Measurements from ENCODE around the gene LIG3.
A peak's percentile ranks its signal among the peaks of the same experiment; 100 is the strongest.
"Not testable (repeated sequence)": the region's sequence is repeated elsewhere in the genome, so short reads cannot be mapped to it uniquely, and the experiment has no call there.

LIG3 gene

DNA sequence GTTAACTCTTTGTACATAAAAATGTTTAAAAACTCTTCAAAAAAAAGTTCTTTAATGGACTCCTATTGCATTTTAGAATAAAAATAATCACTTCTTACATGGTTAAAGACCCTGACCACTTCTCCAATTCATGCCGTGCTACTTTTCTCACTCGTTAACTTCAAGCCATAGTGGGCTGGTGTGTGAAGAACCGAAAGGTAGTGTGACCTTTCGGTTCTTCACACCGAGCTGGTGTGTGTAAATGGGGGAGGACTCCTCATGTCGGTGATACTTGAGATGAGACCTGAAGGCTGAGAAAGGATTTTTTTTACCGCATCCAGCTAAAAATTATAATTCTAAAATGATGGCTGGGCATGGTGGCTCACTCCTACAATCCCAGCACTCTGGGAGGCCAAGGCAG, 61.1 kb downstream of the LIG3 start:
- no peak for DNase-seq (ENCODE audit: low read depth)

DNA sequence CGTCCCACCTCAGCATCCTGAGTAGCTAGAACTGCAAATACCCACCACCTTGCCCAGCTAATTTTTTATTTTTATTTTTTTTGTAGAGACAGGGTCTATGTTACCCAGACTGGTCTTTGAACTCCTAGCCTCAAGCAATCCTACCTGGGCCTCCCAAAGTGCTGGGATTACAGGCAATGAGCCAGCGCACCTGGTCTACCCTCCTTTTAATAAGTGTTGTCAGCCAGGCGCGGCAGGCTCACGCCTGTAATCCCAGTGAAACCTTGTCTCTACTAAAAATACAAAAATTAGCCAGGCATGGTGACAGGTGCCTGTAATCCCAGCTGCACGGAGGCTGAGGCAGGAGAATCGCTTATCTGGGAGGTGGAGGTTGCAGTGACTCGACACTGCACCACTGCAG, 63.9 kb downstream of the LIG3 start:
- DNase-seq (ENCODE audit: low read depth) = no peak

DNA sequence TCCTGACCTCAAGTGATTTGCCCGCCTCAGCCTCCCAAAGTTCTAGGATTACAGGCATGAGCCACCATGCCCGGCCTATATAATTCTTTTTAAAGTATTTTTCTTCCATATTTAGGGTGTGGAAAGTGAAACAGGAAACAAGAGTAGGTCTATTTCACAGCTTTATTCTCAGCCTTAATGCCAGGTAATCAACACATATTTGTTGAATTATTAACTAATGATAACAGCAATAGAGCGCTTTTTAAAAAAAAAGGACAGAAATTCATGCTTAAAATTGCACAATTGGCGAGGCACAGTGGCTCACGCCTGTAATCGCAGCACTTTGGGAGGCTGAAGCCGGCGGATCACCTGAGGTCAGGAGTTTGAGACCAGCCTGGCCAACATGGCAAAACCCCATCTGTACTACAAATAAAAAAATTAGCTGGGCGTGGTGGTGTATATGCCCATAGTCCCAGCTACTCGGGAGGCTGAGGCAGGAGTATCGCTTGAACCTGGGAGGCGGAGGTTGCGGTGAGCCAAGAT, 65.2 kb downstream of the LIG3 start:
- DNase-seq (ENCODE audit: low read depth) = not testable (repeated sequence)

DNA sequence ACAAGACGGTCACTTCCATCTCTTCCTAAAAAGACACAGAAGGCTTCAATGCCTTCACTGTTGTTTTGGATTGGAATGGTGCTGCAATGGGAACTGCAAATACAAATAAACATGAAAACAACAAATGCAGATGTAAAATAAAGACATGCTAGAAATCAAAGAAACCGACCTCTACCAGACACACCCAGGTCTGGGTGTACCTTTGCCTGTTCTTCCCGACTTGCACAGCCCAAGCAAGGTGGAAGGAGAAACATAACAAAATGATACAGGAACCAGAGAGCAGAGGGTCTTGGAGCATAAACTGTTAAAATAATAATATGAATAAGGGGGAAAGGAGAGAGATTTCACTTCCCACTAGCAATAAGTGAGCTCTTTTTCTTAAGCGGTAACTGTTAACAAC, 65.9 kb downstream of the LIG3 start:
- DNase-seq (ENCODE audit: low read depth) = no peak

DNA sequence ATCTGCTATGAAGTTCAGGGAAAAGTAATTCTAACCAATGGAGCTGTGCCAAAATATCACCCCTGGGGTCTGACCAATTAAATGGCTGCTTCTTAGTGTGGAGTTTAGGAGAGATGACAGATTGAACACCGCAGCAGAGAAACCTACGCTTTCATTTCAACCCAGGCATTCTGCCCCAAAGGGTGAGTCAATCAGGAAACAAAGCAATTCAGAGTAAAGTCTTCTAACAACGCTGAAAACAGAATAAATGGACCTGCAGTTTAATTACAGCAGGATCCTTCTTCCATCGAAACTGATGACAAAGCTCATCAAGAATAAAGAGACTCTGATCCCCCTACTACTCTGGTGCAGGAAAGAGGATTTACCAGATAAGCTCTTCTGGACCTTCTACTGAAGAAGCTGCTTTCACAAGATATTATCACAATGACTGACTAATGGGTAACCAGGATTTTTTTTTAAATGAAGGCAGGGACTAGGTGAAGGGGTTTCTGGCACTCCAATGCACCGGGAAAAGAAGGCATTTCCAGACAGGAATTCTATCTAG, 66.5 kb downstream of the LIG3 start:
- DNase-seq (ENCODE audit: low read depth) = peak; percentile 23

DNA sequence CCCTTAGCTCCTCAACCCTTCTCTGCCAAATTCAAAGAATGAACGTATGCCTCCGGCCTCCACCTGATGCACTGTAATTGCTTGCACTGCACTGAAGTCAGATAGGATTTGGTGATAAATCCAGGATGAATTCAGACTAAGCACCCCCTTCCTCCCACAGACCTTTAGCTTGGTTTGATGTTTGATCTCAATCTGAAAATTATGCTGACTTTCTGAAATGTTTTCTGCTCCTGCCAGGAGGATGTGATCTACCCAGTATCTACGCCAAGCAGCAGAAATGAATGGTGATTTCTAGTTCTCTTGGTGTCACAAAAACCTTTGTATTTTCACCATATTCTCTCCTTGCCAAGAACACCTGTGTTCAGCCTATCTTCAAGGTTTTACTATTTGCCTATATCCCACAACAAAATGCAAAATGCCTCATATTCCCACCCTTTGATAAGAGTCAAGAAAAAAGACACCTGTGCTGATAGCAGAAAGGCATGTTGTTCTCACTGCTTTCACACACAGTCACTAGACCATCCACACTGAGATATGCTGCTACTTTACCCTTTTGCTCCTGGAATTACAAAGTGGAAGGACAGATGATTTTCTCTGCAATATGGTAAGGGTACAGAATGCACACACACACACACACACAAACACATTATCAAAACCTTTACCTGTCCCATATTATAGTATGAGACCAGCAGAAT, 68.5 kb downstream of the LIG3 start:
- DNase-seq (ENCODE audit: low read depth) = no peak

DNA sequence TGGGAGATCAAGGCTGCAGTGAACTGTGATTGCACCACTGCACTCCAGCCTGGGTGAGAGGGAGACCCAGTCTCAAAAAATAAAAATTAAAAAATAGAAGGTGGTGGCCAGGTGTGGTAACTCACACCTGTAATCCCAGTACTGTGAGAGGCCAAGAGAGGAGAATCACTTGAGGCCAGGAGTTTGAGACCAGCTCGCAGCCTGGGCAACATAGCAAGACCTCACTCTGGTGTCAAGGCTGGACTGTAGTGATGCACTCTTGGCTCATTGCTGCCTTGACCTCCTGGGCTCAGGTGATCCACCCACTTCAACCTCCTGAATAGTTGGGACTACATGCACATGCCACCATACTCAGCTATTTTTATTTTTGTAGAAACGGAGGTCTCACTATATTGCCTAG, 69.9 kb downstream of the LIG3 start:
- DNase-seq (ENCODE audit: low read depth) = no peak

DNA sequence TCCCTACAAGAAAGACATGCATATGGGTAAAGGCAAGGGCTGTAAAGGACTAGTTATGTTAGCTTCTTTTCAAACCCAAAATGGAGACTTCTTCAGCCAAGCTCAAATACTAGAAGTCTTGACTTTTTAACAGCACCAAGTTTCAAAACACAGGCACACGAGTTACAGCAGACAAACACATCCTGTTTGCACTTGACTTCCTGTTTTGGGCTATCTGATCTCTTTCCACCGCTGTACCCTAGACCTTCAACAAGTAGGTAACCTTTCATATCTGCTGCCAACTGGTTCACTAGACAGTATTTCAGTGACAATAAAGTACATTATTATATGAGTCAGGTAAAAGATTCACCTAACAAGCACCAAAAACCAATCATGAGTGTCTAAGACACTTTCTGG, 70.9 kb downstream of the LIG3 start:
- no peak for DNase-seq (ENCODE audit: low read depth)

DNA sequence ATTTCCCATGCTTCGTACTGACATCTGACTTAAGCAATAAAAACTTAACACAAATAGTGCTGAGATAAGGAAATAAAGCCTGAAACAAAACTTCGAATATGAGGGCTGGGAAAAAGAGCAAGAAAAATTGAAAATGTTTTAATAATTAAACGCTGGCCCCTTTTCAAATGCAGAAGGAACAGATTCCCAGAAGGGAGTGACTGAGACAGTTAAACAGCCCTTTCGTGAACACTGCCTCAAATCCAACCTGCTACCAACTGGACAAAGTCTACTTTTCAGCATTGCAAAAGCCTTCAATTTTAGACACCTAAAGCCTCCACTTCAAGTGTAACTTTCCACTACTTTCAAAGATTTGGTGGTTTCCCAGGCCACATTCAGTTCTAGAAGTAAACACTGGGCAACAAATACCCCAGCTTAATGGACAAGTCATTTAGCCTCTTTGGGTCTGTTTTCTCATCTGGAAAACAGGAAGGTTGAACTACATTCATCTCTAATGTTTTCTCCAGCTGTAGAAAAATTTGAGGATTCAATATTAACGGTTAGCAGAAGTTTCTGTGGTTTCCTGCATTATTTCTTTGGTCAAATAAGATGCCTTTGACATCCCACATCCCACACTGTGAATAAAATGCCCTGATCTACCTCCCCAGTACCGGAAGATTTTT, 71.4 kb downstream of the LIG3 start:
- DNase-seq (ENCODE audit: low read depth) = no peak

DNA sequence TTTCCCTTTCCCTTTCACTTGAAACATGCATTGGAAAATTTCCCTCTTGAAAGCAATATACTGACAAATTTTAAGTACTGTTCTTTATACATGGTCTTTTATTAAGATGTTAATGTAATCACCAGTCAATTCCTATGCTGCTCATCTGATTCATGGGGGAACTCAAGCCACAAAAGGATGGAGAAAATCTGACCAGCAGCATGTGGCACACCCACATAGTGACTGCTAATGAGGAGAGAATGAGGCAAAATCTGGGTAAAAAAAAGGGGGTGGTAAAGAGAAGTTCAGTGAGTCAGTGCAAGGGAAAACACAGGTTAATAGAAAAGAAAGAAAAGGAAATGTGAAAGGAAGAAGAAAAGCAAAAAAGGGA, 71.9 kb downstream of the LIG3 start:
- DNase-seq (ENCODE audit: low read depth) = no peak

DNA sequence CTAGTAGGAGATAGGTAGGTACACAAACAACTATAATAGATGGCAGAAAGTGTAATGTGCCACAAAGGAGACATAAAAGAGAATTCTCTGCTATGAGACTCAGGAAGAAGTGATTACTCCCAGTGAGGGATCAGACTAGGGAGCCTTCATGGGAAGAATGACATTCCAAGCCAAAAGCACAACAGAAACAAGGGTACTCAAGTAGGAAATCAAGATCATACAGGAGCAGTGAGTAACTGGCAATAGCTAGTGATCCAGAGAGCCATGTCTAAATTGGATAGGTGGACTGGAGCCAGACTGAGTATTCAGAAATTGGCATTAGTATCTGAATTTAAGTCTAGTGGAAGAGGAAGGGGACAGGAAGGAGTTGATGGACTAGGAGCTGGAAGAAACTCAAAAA, 72.5 kb downstream of the LIG3 start:
- no peak for DNase-seq (ENCODE audit: low read depth)

DNA sequence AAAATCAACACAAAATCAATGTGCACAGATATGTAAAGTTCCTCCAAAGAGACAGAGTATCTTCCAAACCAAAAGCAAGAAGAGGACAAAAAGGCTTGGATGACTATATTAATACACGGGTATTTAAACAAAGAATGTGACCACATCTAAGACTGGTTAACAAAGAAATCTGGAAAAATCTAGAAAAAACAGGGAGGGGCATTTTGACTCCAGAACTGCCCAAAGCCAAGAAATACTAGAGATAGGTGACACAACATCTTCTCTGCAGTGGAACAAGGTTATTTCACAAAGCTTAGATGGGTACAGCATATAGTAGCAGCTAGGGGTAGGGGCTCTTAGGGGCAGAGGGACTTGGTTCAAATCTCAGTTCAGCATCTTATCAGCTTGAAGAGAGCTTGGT, 72.9 kb downstream of the LIG3 start:
- no peak for DNase-seq (ENCODE audit: low read depth)

DNA sequence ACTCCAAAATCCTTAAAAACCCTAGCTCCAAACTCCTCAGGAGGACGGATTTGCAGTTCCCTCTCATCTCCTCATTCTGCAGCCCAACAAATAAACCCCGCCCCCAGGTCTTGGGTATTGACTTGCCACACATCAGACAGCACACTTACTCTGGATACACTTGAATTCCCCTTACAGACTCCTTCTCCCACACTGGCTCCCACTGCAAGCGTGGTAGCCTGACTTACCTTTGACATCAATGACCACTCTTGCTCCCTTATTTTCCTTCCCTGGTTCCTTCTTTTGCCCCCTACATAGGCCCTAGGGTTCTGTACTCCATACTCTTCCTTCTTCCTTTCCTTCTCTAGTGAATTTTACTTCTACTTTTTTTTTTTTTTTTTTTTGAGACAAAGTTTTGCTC, 75.7 kb downstream of the LIG3 start:
- DNase-seq (ENCODE audit: low read depth) = no peak

DNA sequence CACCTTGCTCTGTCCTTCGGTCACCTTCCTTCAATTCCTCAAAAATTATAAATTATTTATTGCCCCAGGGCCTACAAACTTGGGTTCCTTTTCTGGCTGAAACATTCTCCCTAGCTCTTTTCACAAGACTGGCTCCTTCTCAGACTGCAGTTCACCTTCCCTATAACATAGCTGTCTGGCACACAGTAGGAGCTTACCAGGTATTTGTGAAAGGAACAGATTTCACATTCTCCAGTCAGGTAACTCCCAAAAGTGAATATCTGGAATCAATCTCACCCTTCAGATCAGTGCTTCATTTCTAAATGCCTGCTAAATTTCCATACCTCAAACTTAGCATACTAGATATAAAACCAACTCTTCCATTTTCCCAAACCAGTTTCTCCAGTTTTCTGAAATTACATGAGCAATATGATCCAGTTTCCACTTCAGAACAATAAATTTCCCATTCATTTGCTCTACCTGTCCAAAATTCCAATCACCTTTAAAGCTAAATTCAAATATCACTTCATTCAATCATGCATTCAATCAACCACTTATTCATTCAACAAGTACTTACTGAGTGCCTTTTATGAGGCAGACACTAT, 77.1 kb downstream of the LIG3 start:
- DNase-seq (ENCODE audit: low read depth) = no peak
